Adrenal gland (tissue), 12 donors: Measurements from ENCODE around the gene NHERF2. TPM values are rescaled to one million over a fixed set of nuclear protein-coding genes. Genes with fewer than 3 reads are reported as not detected.

Experiments used
- DNase-seq, 7 donors: peaks; one replicate each; pipeline ENCODE4 v3.0.0-alpha.2; 2019 to 2020
- H3K27ac ChIP-seq, 5 donors: fragments of 200-600 bp; sonication (generic) in 4 of 5; 1 replicate in 3 of 5; 2 replicates in 2 of 5; pipeline versions ENCODE4 v1.5.1 to v1.8.0; 2016 to 2020; ENCODE audit warnings: mild to moderate bottlenecking in 1 of 5
- H3K27me3 ChIP-seq: fragments of 200-600 bp; 2 replicates; pipeline ENCODE4 v1.8.0; 2021
- H3K36me3 ChIP-seq, 2 donors: fragments of 200-600 bp; replicated peaks in 1 of 2; 1 replicate in 1 of 2; 2 replicates in 1 of 2; pipeline versions ENCODE4 v1.5.1 to v1.8.0; 2018 to 2022
- H3K4me1 ChIP-seq, 2 donors: fragments of 200-600 bp; replicated peaks in 1 of 2; 1 replicate in 1 of 2; 2 replicates in 1 of 2; pipeline versions ENCODE4 v1.5.1 to v1.8.0; 2018 to 2021
- H3K4me3 ChIP-seq, 4 donors: fragments of 200-600 bp; sonication (generic) in 3 of 4; one replicate each; pipeline ENCODE4 v1.5.1; 2016 to 2018
- H3K9me3 ChIP-seq, 3 donors: fragments of 200-600 bp; sonication (generic) in 1 of 3; replicated peaks in 1 of 3; 1 replicate in 2 of 3; 2 replicates in 1 of 3; pipeline versions ENCODE4 v1.5.1 to v1.8.0; 2016 to 2021
- POLR2A ChIP-seq, 2 donors: fragments of 450-650 bp; IDR thresholded peaks; one replicate each; pipeline ENCODE4 v1.6.1; 2017; ENCODE audit warnings: antibody characterized with exemption in 2 of 2, mild to moderate bottlenecking in 2 of 2, moderate library complexity in 1 of 2
- WGBS, 4 donors: extraction: QIAGEN DNeasy Blood & Tissue Kit in 2 of 4; methylation state at CpG; one replicate each; pipeline versions ENCODE4 v1.1.5 to v1.1.7; 2013 to 2017; 5-methylcytosine and 5-hydroxymethylcytosine counted together
- intact Hi-C, 2 donors: fragments of 100-400 bp; cut with DNase I; formaldehyde crosslinking; loops; one replicate each; pipeline versions ENCODE4 v1.14.1 to v1.15.0; 2022 to 2023
- polyA plus RNA-seq, 3 donors: library from polyadenylated mRNA; stranded (reverse); fragments of 200-250 nt in 2 of 3; fragments of 350-450 nt in 1 of 3; fragmentation: Illumina TruSeq in 1 of 3; extraction: RNeasy Lipid Tissue Mini Kit (QIAGEN cat#74804) in 1 of 3; gene quantifications; one replicate each; pipeline ENCODE4 v1.2.3, GENCODE V29; 2013 to 2014
- total RNA-seq, 9 donors: library from RNA; depleted of rRNA in 4 of 9; stranded (reverse); fragments of >200 nt in 4 of 9; fragments of 120-200 nt in 1 of 9; fragmentation: NEBNext Ultra II Directional in 1 of 9; extraction: Animal tissue kit (Norgen Biotek cat#: 25700) in 1 of 9; gene quantifications; one replicate each; pipeline versions ENCODE4 v1.1.0 to v1.2.4, GENCODE V29; 2013 to 2023
- TF ChIP-seq, protein P1 (sequence below), 6 experiments: fragments of 450-650 bp in 4 of 6; fragments of 200-600 bp in 2 of 6; sonication (generic) in 1 of 6; IDR thresholded peaks; 1 replicate in 5 of 6; 2 replicates in 1 of 6; pipeline versions ENCODE4 v1.5.1 to v1.8.0; 2016 to 2021; ENCODE audit warnings: antibody characterized with exemption in 6 of 6, mild to moderate bottlenecking in 2 of 6, moderate library complexity in 1 of 6
- donor health status: healthy with polysubstance abuse.
- donor health status: Bipolar disorder and iron deficiency.
- donor health status: DM: yes; HTN: yes; CAD: no.
- donor health status: DM: no; HTN: no; CAD: no.
- donor health status: DM: no; HTN: no; CAD: no.
- donor health status: DM: yes; HTN: yes; CAD: no.

The NHERF2 gene
- total and polyA plus RNA-seq, 12 donors, result 12.5 to 263 (median 67.7) TPM

DNA sequence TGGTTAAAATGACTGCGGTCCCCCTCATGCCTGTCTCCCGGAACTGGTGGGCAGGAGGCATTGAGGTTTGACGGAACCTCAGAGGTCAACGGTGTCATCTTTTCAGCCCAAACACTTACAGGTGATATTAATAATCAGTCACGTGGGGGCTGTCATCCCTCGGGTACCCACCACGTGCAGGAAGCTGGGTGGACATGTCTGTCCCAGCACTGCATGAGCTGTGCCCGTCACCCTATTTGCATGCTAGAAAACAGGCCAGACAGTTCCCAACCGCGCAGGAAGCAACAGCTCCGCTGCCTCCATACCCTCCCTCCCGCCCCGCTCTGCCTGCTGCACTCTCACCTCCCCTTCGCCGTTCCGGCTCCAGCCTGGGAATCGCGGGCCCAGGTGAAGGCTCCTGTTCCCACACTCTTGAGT lies 35.6 kb upstream of the NHERF2 start:
- H3K36me3 ChIP-seq, result peaks cover 0 to 9% of the 10 kb centered on the region in 2 donors
- 10 to 16% (median 14%) methylated on average over 4 to 18 of the region's 18 CpGs for WGBS, 4 donors
- intact Hi-C loops, result no loop called here
- DNase-seq, result peak in 1 of 7 donors; percentile 69
- TF ChIP-seq, protein P1, sequence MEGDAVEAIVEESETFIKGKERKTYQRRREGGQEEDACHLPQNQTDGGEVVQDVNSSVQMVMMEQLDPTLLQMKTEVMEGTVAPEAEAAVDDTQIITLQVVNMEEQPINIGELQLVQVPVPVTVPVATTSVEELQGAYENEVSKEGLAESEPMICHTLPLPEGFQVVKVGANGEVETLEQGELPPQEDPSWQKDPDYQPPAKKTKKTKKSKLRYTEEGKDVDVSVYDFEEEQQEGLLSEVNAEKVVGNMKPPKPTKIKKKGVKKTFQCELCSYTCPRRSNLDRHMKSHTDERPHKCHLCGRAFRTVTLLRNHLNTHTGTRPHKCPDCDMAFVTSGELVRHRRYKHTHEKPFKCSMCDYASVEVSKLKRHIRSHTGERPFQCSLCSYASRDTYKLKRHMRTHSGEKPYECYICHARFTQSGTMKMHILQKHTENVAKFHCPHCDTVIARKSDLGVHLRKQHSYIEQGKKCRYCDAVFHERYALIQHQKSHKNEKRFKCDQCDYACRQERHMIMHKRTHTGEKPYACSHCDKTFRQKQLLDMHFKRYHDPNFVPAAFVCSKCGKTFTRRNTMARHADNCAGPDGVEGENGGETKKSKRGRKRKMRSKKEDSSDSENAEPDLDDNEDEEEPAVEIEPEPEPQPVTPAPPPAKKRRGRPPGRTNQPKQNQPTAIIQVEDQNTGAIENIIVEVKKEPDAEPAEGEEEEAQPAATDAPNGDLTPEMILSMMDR (IDR thresholded peaks at IDR 0.05), result no peak
- no peak for TF ChIP-seq POLR2A (IDR thresholded peaks at IDR 0.05)
- H3K4me1 ChIP-seq, result peaks cover 4 to 21% of the 10 kb centered on the region in 2 donors
- peak overlapping the region in 1 of 5 donors; percentile 50 for H3K27ac ChIP-seq
- no peaks in the 10 kb centered on the region for H3K9me3 ChIP-seq
- H3K4me3 ChIP-seq, result no peak overlapping the region
- peaks cover 22% of the 10 kb centered on the region for H3K27me3 ChIP-seq

DNA sequence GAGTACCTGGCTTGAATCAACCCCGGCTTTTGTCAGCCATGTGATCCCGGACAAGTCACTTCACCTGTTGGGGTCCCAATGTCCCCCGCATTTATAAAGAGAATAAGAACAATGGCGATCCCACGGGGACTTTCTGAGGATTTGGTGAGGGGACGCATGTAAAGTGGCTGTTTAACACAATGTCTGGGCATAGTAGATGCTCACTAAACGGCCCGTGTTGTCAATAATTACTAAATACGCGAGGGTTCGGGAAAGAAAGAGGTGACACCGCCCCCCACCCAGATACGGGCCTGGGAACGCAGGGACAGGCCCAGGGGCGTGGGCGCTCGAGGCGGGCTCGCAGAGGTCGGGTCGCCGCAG lies 35.1 kb upstream of the NHERF2 start:
- TF ChIP-seq POLR2A (IDR thresholded peaks at IDR 0.05), result no peak
- TF ChIP-seq, protein P1 (IDR thresholded peaks at IDR 0.05), result no peak
- H3K27me3 ChIP-seq, result peaks cover 22% of the 10 kb centered on the region
- peaks cover 0 to 4% of the 10 kb centered on the region in 2 donors for H3K36me3 ChIP-seq
- H3K27ac ChIP-seq, result peak overlapping the region in 1 of 5 donors; percentile 50
- no peaks in the 10 kb centered on the region for H3K9me3 ChIP-seq
- intact Hi-C loops, result no loop called here
- WGBS, 4 donors, result 11 to 18% (median 14%) methylated on average over 22 of the region's 22 CpGs; no CpG with 5 or more reads in 1 of the 4 donors
- DNase-seq, result no peak
- H3K4me3 ChIP-seq, result peak overlapping the region in 1 of 4 donors; percentile 27
- H3K4me1 ChIP-seq, result peaks cover 4 to 23% of the 10 kb centered on the region in 2 donors

- WGBS, 4 donors, result 3 to 11% (median 5%) methylated on average over 7 to 96 of the region's 96 CpGs; no CpG with 5 or more reads in 1 of the 4 donors
- H3K36me3 ChIP-seq, result no peaks in the 10 kb centered on the region
- no peak for TF ChIP-seq POLR2A (IDR thresholded peaks at IDR 0.05)
- TF ChIP-seq, protein P1 (IDR thresholded peaks at IDR 0.05), result no peak
- H3K9me3 ChIP-seq, result no peaks in the 10 kb centered on the region
- peak; percentile 91 to 99 (median 97) for DNase-seq
- peak overlapping the region in 1 of 5 donors; percentile 50 for H3K27ac ChIP-seq
- H3K27me3 ChIP-seq, result peaks cover 22% of the 10 kb centered on the region
- H3K4me3 ChIP-seq, result peak overlapping the region in 1 of 4 donors; percentile 27
- H3K4me1 ChIP-seq, result peaks cover 4 to 28% of the 10 kb centered on the region in 2 donors
- intact Hi-C loops, result no loop called here
These were observed 34.6 kb upstream of the NHERF2 start for GRCh38 chr16:1991948-1992703.

GRCh38 chr16:1992704-1993317 lies 33.9 kb upstream of the NHERF2 start:
- Histone ChIP-seq H3K36me3 (peaks cover 0 to under 1% of the 10 kb centered on the region in 2 donors), H3K4me3 (no peak overlapping the region), H3K27me3 (peaks cover 22% of the 10 kb centered on the region), H3K27ac (no peak overlapping the region), H3K4me1 (peaks cover 4 to 35% of the 10 kb centered on the region in 2 donors), H3K9me3 (no peaks in the 10 kb centered on the region)
- intact Hi-C loops, result no loop called here
- 49 to 60% (median 51%) methylated on average over 3 to 50 of the region's 50 CpGs; no CpG with 5 or more reads in 1 of the 4 donors for WGBS, 4 donors
- TF ChIP-seq, protein P1 (IDR thresholded peaks at IDR 0.05), result no peak
- TF ChIP-seq POLR2A (IDR thresholded peaks at IDR 0.05), result no peak
- no peak for DNase-seq
